MV-4-11 (cell line): ENCODE results near the gene LCN15.
"Not testable (repeated sequence)": the region's sequence is repeated elsewhere in the genome, so short reads cannot be mapped to it uniquely, and the experiment has no call there.

Experiments
- DNase-seq: peaks from one replicate; lab custom pipeline; 2025; lab: John Stamatoyannopoulos, UW

Gene LCN15

GRCh38 chr9:136722093-136722968 is 42.0 kb downstream of the LCN15 start:
- DNase-seq: no peak

- peak; percentile 33 for DNase-seq
Measured at GRCh38 chr9:136721339-136722092, 42.8 kb downstream of the LCN15 start.

- no peak for DNase-seq
Measured at GRCh38 chr9:136720898-136721338, 43.4 kb downstream of the LCN15 start.

- DNase-seq: no peak
Measured at GRCh38 chr9:136720251-136720897, 43.9 kb downstream of the LCN15 start.

GRCh38 chr9:136719195-136719880 is 45.0 kb downstream of the LCN15 start:
- DNase-seq: peak; percentile 30

- DNase-seq: no peak
Measured at GRCh38 chr9:136718345-136719194, 45.7 kb downstream of the LCN15 start.

GRCh38 chr9:136717399-136717798 is 46.9 kb downstream of the LCN15 start:
- no peak for DNase-seq

GRCh38 chr9:136714893-136715274 is 49.4 kb downstream of the LCN15 start:
- DNase-seq: no peak

- DNase-seq: no peak
Measured at GRCh38 chr9:136714096-136714892, 50.0 kb downstream of the LCN15 start.

GRCh38 chr9:136713550-136713949 is 50.8 kb downstream of the LCN15 start:
- no peak for DNase-seq

GRCh38 chr9:136712690-136713544 is 51.4 kb downstream of the LCN15 start:
- no peak for DNase-seq

- no peak for DNase-seq
Measured at GRCh38 chr9:136711751-136712689, 52.3 kb downstream of the LCN15 start, which contains the start of gene DIPK1B. TSS of gene DIPK1B (plus strand) at chr9:136712572. CDS start at chr9:136712666, 94 bp downstream.

GRCh38 chr9:136711219-136711648 is 53.1 kb downstream of the LCN15 start:
- not testable (repeated sequence) for DNase-seq

- DNase-seq: no peak
Measured at GRCh38 chr9:136710543-136710942, 53.8 kb downstream of the LCN15 start.
